ENCODE results near the gene OR4F6. TPM values are rescaled to one million over a fixed set of nuclear protein-coding genes. Genes with fewer than 3 reads are reported as not detected.

The OR4F6 gene
- total and polyA plus RNA-seq, 2 experiments from 2014 or later = not detected

DNA sequence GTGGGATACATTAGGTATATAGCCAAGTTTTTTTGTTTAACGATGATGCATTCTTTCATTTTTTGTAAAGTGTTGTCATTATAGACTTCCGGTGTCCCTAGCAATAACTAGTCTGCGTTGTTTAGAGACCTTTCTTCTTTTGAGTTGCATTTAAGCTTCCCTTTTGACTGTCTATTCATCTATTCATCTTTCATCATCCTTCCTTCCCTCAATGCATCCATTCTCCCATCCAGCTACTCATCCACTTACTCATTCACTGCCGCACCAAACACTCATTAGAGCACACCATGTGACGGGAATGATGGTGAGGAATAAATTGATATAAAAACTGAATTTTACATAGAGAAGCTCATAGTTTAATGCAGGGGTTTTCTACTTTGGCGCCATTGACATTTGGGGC is 41.6 kb downstream of the OR4F6 start:
- no peaks in the 10 kb centered on the region for H3K4me1 ChIP-seq (ENCODE audit: insufficient read depth)
- H3K4me2 ChIP-seq = no peak overlapping the region
- WGBS (ENCODE audit: low lambda C conversion rate, missing lambda C conversion rate) = 62% methylated on average over 6 of the region's 6 CpGs
- H4K20me1 ChIP-seq (ENCODE audit: insufficient read depth, poor library complexity, severe bottlenecking) = no peaks in the 10 kb centered on the region
- no peaks in the 10 kb centered on the region for H3K79me2 ChIP-seq
- peaks cover 12% of the 10 kb centered on the region for H3K27me3 ChIP-seq
- no peaks in the 10 kb centered on the region for H3K9me3 ChIP-seq (ENCODE audit: low read depth)
- H3K36me3 ChIP-seq (replicated peaks; ENCODE audit: insufficient read depth, low read depth) = no peaks in the 10 kb centered on the region
- H2AFZ ChIP-seq = no peak overlapping the region
- no peaks in the 10 kb centered on the region for H3K9me2 ChIP-seq (replicated peaks; ENCODE audit: insufficient read depth)
- H3K4me3 ChIP-seq = no peak overlapping the region
- no peak for DNase-seq (ENCODE audit: low spot score)
- H3K27ac ChIP-seq = no peak overlapping the region
- TF ChIP-seq EZH2 (IDR thresholded peaks at IDR 0.05; ENCODE audit: borderline replicate concordance) (no peak), EZH2phosphoT487 (IDR thresholded peaks at IDR 0.05; ENCODE audit: low read depth, severe bottlenecking, unreplicated experiment) (no peak)
- TF ChIP-seq, protein P1, sequence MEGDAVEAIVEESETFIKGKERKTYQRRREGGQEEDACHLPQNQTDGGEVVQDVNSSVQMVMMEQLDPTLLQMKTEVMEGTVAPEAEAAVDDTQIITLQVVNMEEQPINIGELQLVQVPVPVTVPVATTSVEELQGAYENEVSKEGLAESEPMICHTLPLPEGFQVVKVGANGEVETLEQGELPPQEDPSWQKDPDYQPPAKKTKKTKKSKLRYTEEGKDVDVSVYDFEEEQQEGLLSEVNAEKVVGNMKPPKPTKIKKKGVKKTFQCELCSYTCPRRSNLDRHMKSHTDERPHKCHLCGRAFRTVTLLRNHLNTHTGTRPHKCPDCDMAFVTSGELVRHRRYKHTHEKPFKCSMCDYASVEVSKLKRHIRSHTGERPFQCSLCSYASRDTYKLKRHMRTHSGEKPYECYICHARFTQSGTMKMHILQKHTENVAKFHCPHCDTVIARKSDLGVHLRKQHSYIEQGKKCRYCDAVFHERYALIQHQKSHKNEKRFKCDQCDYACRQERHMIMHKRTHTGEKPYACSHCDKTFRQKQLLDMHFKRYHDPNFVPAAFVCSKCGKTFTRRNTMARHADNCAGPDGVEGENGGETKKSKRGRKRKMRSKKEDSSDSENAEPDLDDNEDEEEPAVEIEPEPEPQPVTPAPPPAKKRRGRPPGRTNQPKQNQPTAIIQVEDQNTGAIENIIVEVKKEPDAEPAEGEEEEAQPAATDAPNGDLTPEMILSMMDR (IDR thresholded peaks at IDR 0.05; ENCODE audit: poor library complexity) = no peak

DNA sequence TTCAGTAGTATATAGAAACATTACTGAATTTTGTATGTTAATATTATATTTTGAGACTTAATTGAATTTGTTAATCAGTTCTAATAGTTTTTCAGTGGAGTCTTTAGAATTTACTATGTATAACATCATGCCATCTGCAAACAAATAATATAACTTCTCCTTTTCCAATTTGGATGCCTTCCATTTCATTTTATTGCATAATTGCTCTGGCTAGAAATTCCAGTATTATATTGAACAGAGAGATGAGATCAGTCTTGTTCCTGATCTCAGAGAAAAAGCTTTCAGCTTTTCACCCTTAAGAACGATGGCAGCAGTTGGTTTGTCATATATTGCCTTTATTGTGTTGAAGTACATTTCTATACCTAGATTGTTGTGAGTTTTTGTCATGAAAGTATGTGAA is 49.0 kb downstream of the OR4F6 start:
- Histone ChIP-seq H3K9me2 (replicated peaks; ENCODE audit: insufficient read depth) (no peaks in the 10 kb centered on the region), H3K4me2 (no peak overlapping the region), H2AFZ (no peak overlapping the region), H3K4me1 (ENCODE audit: insufficient read depth) (no peaks in the 10 kb centered on the region), H3K27ac (no peak overlapping the region), H4K20me1 (ENCODE audit: insufficient read depth, poor library complexity, severe bottlenecking) (no peaks in the 10 kb centered on the region), H3K4me3 (no peak overlapping the region), H3K27me3 (no peaks in the 10 kb centered on the region), H3K79me2 (no peaks in the 10 kb centered on the region), H3K9me3 (ENCODE audit: low read depth) (no peaks in the 10 kb centered on the region), H3K36me3 (replicated peaks; ENCODE audit: insufficient read depth, low read depth) (no peaks in the 10 kb centered on the region)
- 78% methylated on average over 1 of the region's 1 CpG for WGBS (ENCODE audit: low lambda C conversion rate, missing lambda C conversion rate)
- TF ChIP-seq, protein P1 (IDR thresholded peaks at IDR 0.05; ENCODE audit: poor library complexity) = no peak
- no peak for DNase-seq (ENCODE audit: low spot score)

Small RNAs within 50 kb of the gene (small RNA-seq; reads per million reads assigned to genes)
- not detected for gene RN7SL209P

Other genes with a start within 250 kb of the OR4F6 start
- 41.9 and 46.6 TPM in 2 replicates for gene TM2D3, start 151.1 kb upstream of the OR4F6 start, total RNA-seq
- gene TM2D3, start 151.1 kb upstream of the OR4F6 start, polyA plus RNA-seq = 49.6 and 55.7 TPM in 2 replicates
- gene TARS3, start 79.0 kb upstream of the OR4F6 start, total RNA-seq = 12.8 and 28.5 TPM in 2 replicates
- 9.7 and 10.6 TPM in 2 replicates for gene TARS3, start 79.0 kb upstream of the OR4F6 start, polyA plus RNA-seq
- gene OR4F15, start 8.7 kb downstream of the OR4F6 start, total RNA-seq = not detected in 2 replicates
- gene OR4F15, start 8.7 kb downstream of the OR4F6 start, polyA plus RNA-seq = not detected in 2 replicates

All from hepatocyte (in vitro differentiated cells).